ENCODE results near the gene EXOC3. TPM values are rescaled to one million over a fixed set of nuclear protein-coding genes. Genes with fewer than 3 reads are reported as not detected.

The EXOC3 gene
- total RNA-seq, 1 donor from 2014 or later = 43.9 TPM

DNA sequence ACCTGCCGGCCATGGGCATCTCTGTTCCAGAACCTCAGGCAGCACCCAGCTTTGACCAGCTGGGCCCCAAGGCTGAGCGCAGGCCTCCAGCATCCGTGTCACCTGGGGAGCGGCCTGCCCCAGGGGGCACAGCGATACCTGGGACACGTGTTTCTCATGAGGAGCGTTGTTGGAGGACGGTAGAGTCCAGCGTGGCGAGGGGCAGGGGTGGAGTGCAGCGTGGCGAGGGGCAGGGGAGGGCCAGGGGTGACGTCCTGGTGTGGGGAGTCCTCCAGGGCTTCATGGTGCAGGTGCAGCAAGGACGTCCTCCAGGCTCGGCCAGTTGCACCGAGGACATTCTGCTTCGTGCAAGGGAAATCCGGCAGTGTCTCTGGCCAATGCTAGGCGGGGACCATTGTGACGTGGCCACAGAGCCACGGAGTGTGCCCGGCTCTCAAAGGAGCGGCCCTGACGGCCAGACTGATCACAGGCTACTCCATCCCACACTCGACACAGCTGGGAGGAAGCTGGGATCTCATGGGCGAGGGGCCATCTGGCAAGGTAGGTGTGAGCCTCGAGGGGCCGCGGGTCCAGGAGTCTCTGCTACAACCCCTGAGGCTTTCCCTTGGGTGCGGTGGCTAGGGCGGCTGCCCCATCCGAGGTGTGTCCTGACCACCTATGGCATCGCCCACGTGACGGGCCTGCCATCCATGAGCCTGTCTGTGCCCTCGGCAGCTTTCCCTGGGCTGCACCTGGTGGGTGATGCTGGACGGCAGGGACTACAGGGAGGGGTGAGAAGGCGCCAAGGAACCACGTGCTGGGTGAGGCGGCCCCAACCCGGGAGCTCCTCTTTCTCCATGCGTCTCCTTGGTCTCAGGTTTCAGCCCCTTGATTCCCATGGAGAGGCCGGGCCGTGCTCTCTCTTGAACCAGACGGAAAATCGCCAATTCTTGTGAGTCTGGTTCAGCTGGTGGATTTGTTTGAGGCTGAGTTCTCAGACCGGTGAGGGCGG, 47.4 kb downstream of the EXOC3 start:
- Mint-ChIP-seq H3K36me3 (ENCODE audit: low read depth, unreplicated experiment) (no peaks in the 10 kb centered on the region), H3K4me1 (ENCODE audit: unreplicated experiment) (no peaks in the 10 kb centered on the region), H3K27ac (ENCODE audit: unreplicated experiment) (no peak overlapping the region), H3K4me3 (ENCODE audit: unreplicated experiment) (no peak overlapping the region), H3K27me3 (ENCODE audit: unreplicated experiment) (peaks cover 7% of the 10 kb centered on the region), H3K9me3 (ENCODE audit: unreplicated experiment) (no peaks in the 10 kb centered on the region)
- no peak for TF ChIP-seq CTCF (IDR thresholded peaks at IDR 0.05; ENCODE audit: unreplicated experiment)
- no peak for DNase-seq (ENCODE audit: low spot score)

GRCh38 chr5:491119-491855, 48.3 kb downstream of the EXOC3 start:
- no peak for DNase-seq (ENCODE audit: low spot score)
- H3K4me3 Mint-ChIP-seq (ENCODE audit: unreplicated experiment) = no peak overlapping the region
- no peaks in the 10 kb centered on the region for H3K9me3 Mint-ChIP-seq (ENCODE audit: unreplicated experiment)
- no peaks in the 10 kb centered on the region for H3K36me3 Mint-ChIP-seq (ENCODE audit: low read depth, unreplicated experiment)
- peaks cover 3% of the 10 kb centered on the region for H3K4me1 Mint-ChIP-seq (ENCODE audit: unreplicated experiment)
- peaks cover 12% of the 10 kb centered on the region for H3K27me3 Mint-ChIP-seq (ENCODE audit: unreplicated experiment)
- no peak overlapping the region for H3K27ac Mint-ChIP-seq (ENCODE audit: unreplicated experiment)
- no peak for TF ChIP-seq CTCF (IDR thresholded peaks at IDR 0.05; ENCODE audit: unreplicated experiment)

DNA sequence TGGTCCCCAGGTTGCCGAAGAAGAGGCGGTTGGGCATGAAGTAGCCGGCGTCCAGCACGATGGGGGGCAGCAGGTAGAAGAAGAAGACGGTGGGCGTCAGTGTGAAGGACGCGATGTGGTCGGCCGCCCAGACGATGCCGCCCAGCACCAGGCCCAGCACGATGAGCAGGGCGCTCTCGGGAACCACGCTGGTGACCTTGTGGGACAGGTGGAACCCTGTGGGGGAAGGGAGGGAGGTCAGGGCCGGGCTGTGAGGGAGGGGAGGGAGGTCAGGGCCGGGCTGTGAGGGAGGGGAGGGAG, 48.8 kb downstream of the EXOC3 start:
- Mint-ChIP-seq H3K36me3 (ENCODE audit: low read depth, unreplicated experiment) (no peaks in the 10 kb centered on the region), H3K27ac (ENCODE audit: unreplicated experiment) (no peak overlapping the region), H3K4me3 (ENCODE audit: unreplicated experiment) (no peak overlapping the region), H3K9me3 (ENCODE audit: unreplicated experiment) (no peaks in the 10 kb centered on the region), H3K4me1 (ENCODE audit: unreplicated experiment) (peaks cover 6% of the 10 kb centered on the region), H3K27me3 (ENCODE audit: unreplicated experiment) (peaks cover 16% of the 10 kb centered on the region)
- no peak for DNase-seq (ENCODE audit: low spot score)
- no peak for TF ChIP-seq CTCF (IDR thresholded peaks at IDR 0.05; ENCODE audit: unreplicated experiment)

DNA sequence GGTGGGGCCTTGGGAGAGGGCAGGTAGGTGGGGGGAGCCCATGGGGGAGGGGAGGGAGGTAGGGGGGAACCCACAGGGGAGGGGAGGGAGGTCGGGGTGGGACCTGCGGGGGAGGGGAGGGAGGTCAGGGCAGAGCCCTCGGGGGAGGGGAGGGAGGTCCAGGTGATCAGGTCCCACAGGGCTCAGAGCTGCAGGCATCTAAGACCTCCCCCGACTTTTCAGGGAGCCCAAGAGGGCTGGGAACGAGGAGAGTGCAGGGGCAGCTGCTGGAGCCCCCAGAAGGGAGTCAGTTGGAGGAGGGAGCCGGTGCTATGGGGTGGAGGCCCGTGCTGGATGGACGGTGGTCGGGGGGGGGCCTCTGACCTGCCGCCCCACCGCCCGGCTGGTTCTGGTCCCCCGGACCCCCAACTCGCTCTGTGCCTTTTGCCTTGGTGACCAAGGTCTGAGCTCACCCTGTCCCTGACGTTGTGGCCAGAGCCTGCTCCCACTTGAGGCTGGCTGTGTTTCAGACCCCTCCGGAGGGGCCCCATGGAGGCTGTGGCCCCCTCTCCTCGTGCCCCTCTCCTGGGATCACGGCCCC, 49.4 kb downstream of the EXOC3 start:
- no peak overlapping the region for H3K4me3 Mint-ChIP-seq (ENCODE audit: unreplicated experiment)
- H3K27me3 Mint-ChIP-seq (ENCODE audit: unreplicated experiment) = peaks cover 19% of the 10 kb centered on the region
- peaks cover 9% of the 10 kb centered on the region for H3K4me1 Mint-ChIP-seq (ENCODE audit: unreplicated experiment)
- no peak for DNase-seq (ENCODE audit: low spot score)
- no peaks in the 10 kb centered on the region for H3K9me3 Mint-ChIP-seq (ENCODE audit: unreplicated experiment)
- H3K27ac Mint-ChIP-seq (ENCODE audit: unreplicated experiment) = no peak overlapping the region
- no peak for TF ChIP-seq CTCF (IDR thresholded peaks at IDR 0.05; ENCODE audit: unreplicated experiment)
- H3K36me3 Mint-ChIP-seq (ENCODE audit: low read depth, unreplicated experiment) = no peaks in the 10 kb centered on the region

Measured in endothelial cell (in vitro differentiated cells).